NCI-H2081 (cell line): ENCODE data around the gene VDR.

Experiments
- DNase-seq, 2 experiments: peaks; one replicate each; lab custom pipeline; 2025; lab: John Stamatoyannopoulos, UW

VDR gene

DNA sequence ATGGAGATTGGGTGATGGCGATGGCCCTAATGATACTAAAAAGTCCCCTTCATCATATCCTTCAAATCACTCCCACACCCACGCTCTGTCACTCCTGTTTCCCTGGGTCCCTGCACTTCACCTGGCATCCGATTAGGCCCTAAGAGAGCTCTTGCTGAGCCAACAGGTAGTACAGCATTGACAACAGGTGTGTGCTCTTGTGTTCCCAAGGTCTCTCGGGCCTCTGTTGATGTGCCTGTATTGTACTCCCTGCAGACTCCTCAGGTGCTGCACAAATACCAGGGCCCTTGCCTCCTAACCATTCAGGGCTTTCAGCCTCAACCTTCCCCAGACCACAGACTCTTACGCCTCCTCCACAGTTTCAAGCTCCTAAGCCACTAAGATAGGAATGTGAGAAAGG, 25.8 kb upstream of the VDR start:
- DNase-seq = no peak

DNA sequence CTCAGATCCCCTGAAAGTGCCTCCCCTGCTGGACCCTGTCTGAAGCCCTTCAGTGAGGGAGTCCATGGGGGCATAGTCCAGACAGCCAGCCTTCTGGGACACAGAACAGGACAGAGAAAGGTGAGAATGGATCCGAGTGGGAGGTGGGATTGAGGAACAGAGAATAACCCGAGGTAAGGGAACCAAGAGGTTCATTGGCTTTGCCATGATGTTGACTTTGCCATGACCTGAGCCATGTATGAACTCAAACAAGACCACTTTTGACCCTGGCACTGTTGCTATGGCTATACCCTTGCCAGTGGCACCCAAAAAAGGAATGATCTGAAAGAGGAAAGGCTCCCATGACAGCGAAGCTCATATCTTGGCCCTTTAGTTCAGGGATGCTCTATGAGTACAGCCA, 22.6 kb upstream of the VDR start:
- no peak for DNase-seq

DNA sequence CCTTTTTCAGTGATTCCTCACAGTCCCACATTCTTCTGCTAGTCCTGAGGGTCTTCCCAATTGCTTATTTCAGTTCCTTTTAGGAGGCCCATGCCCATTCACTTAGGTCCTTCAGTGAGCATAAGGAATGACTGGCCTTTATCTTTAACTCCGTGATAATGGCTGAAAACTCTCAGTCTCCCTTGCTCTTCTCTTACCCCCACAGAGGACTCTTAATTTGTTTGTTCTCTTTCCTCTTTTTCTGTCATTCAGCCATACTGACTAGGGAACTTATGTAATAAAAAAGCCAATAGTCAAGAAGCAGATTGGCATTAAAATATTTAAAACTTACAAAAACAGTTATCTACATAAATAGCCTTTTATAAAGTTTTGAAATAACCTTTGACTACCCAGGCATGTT, 17.1 kb upstream of the VDR start:
- DNase-seq = no peak

DNA sequence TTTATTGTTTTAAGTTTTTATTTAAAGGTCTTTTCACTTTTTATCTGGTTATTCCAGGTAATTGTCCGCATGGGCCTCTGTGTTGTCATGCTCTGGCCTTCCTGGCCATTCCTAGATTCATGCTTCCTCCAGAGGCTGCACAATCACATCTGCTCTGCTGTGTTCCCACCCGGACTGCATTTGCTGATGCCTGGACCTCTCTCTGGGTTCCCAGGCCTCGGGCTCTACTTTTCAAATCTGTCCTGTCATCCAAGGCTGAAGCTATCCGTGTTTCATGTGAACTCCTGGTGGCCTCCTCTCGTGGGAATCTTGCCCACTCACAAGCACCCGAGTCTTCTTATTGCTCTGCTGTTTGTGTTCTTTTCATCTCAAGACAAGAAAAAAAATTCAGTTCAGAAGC, 16.1 kb upstream of the VDR start:
- DNase-seq = no peak

DNA sequence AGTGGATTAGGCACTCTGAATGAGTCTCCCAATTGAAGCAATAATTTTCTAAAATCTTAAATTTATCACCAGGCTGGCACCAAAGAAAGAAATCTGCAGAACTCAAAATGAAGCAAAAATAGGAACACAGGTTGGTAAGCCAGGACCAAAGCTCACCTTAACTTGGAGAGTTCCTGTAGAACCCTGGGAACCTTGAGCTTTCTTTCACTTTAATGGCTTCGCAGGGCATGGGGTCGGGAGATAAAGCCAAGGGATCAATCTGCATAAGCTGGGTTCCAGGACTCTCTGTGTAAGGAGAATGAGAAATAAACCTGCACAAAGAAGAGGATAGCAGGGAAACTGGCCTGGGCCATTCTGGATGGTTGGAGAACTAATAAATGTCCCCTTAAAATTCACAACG, 8.3 kb upstream of the VDR start:
- DNase-seq = no peak

DNA sequence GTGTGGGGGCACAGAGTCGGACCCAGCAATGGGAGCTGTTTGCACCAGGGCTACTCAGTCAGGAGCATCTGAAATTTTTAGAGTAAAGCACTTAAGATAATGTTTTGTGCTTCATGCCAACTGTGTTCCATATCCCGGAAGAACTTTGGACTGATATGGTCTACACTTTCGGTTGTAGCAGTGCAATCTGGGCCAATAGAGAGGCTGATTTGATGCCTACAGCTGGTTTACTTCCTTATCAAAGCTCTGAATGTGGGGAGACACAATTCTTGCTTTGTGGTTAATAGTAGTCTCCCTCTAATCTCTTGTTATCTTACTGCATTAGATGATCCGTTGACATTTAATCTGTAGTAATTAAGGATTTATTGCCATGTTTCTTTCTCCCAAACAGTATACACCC, 7.8 kb upstream of the VDR start:
- no peak for DNase-seq

DNA sequence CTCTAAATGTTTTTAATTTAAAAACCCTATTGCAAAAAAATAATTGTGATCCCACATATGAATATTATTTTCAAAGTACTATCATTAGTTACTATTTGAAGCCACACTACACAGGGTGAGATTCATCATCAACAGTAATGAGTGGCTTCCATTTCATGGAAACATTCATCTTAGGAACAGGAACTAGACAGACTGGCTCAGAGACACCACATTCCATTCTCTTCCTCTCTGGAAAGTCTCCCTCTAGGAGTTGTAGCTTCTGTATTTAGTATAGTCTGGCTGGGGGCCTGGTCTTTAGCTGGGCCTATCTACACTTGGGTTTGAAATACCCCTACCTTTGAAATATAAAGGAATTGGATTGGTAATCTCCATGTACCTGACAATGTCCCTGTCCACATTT, 6.2 kb upstream of the VDR start:
- DNase-seq = no peak

DNA sequence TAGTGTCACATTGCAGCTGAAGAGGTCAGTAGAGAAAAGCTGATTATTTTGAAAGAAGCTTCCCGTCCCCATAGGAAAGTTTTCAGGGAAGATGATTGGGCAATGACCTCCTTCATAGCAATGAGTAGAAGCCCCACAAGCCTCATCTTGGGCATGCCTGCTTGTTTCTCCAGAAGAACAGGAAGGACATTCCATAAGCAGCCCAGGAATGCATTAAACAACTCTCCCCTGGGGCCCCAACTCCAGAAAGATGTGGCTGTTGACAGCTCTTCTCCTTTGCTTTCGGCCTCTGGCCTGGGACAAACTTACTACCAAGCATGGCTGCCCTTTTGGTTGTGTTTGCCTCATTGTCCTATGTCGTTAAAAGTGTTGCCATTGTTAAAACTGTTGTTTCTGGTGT, 5.7 kb upstream of the VDR start:
- no peak for DNase-seq

DNA sequence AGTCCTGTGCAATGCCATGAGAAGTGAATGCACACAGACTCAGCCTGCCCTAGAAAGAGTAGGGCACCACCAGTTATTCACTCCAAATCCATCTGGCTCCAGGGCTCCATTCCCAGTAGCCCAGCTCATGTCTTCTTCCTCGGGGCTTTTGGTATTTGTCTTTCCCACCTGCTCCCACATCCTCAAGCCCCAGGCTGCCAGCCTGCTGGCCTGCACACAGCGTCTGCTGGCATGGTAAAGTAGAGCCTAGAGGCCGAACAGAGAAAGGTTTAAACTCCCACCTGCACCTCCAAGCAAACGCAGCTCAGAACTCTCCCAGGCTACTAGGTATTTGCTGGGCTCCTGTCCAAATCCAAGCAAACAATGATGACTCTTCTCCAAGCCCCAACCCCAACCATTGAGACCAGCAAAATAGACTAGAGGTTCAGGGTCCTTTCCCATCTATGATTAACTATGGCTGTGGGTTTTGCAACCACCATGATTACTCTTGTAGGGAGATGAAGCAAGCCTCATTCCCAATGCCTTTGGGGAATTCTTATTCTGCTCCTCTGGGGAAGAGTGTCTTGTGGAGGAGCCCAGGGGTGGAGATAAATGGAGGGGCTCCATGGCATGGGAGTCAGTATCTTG, 5.2 kb upstream of the VDR start:
- no peak for DNase-seq

DNA sequence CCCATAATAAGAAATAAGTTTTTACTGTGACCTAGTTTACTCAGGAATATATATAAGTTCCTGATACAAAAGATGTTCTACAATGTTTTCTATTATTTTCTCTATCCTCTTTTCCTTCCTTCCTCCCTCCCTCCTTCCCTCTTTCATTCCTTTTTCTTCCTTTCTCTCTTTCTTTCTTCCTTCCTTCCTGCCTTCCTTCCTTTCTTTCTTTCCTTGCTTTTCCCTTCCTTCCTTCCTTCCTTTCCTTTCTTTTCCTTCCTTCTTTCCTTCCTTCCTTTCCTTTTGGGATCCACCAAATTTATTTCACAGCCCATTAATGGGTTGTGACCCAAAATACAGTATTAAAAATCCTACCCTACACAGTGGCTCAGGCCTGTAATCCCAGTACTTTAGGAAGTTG, 3.9 kb upstream of the VDR start:
- no peak for DNase-seq

DNA sequence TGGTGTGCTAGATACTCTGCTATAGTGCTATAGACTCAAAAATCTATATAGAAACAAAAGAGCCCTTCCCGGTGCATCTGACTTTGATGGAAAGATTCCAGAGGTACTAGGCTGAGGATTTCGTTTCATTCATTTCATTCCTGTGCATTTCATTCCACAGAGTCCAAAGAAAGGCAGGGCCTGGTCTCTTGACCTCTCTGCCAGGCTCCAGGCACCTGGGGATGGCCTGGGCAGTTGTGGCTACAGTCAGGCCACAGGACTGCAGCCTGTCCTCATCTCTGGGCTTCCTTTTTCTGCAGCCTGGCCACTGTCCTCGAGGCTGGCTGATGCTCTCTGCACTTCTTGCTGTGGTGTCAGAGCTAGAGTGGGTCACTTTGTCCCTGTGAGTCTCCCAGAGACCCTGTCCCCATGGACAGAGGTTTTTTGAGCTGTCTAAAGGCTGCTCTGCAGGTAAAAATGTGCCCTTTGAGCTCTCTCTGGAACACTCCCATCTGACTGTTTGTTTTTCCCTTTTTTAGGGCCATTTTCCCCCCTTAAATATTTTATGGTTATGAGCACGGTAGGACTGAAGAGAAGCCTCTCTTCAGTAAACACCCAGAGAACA, 3.2 kb upstream of the VDR start:
- DNase-seq = no peak

DNA sequence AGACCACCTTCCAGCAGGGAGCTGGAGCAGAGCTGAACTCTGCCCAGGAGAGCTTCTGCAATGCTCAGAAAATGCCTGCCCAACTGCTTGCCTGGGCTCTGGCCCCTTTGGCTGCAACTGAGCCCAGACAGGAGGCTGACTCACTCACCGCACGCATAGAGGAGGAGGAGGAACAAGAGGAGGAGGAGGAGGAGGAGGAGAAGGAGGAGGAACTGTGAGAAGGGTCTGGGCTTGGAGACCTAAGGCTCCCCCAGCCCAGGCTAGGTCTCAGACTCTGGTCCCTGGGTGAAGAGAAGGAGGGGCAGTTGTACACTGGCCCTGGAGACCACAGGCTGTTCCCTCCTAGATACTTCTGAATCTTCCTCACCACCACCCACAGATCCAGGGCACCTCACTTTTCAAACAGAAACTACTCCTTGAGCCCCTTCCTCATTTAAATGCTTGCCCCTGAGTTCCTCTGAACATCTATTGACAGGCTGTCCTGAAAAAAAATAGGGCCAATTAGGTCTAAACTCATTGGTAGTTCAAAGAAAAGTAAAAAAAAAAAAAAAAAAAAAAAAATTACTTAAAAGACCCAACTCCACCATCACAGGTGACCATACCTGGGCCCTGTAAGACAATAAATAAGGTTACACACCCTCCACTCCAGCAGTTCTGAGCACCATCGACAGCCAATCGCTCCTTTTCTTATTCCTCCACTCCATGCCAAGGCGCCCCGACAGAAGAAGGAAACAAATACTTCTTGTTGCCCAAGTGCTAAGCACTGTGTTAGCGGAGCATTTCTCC, 674 bp downstream of the VDR start:
- DNase-seq = no peak

DNA sequence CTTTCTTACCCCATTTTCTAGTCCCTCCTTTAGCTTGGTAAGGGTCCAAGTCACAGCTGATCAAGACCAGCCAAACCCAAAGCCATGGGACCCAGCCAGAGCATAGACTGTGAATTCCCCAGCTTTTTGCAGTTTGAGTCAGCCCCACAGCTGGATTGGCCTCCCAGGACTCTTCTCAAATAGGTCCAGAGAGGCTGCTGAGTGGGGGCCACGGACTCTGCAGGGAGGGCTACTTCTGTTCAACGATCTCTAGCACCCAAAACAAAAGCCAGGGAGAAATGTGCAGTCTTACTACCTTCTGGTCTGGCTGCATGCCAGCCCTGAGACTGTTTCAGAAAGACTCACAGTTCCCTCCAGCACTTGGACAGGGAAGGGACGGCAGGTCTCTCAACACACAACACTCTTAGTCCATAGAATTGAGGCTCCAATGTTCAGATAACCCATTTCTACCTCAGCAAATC, 1.6 kb downstream of the VDR start:
- DNase-seq = no peak

DNA sequence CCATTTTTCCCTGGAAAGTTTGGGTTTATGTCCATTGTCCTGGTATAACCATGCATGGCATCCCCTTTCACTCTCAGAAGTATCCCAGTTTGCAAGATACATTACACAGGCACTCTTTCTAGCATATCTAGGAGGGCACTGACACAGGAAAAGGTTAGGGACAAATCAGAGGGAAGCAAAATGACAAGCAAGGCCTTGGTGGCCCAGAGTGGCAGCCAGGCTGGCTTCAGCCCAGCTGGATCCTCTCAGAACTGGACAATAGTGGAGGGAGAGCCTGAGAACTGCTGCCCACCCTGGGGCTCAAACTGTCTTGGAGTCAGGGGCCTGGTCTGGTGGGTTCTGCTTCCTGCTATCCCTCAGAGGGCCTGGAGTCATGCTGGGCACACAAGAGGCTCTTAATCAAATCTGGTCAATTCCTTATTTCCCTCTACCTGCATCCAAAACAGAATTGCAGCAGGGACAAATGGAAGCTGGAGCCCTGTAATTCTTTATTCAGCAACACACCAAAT, 2.6 kb downstream of the VDR start:
- no peak for DNase-seq

DNA sequence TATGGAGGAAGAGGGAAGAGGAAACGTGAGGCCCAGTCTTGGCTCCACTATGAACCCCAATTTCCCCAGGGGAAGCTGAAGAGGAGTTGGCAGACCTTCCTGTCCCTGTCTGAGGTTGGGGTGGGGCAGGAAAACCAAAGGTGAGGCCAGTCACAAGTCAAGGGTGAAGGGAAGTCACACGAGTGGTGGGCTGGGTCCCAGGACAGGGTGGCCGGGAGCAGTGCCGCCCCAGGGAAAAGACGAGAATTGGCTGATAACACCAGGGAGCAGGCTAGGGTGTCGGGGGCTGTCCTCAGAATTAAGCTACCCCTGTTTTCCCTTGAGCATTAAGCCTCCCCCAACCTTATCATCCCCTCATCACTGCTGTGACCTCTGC, 3.1 kb downstream of the VDR start:
- DNase-seq = no peak

DNA sequence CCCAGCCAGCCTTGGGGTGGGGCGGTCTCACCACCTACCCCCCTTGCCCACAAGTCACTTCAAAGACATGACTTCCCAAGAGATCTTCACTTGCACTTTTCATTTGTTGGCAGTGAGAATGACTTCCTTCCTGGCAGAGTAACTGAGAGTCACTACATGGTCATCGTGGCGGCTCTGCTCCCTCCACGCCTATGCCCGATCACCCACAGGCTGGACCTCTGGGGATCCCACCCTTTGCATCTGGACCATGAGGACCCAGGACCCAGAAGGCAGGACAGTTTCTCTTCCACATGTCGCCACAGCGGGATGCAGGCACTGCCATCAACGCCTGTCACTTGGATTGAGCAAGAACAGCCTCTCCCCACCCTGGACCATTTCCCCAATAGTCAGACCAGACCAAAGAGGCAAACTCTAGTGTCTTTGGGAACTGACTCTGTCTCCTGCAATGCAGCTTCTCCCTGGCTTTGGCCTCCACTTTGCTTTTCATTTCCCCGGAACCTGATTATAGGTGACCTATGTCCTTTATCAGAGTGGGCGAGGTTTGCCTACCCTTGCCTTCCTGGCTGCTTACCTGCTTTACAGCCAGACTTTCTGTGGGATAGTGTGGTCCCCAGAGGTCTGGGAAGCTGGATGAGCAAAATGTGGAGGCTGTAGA, 3.6 kb downstream of the VDR start:
- no peak for DNase-seq

DNA sequence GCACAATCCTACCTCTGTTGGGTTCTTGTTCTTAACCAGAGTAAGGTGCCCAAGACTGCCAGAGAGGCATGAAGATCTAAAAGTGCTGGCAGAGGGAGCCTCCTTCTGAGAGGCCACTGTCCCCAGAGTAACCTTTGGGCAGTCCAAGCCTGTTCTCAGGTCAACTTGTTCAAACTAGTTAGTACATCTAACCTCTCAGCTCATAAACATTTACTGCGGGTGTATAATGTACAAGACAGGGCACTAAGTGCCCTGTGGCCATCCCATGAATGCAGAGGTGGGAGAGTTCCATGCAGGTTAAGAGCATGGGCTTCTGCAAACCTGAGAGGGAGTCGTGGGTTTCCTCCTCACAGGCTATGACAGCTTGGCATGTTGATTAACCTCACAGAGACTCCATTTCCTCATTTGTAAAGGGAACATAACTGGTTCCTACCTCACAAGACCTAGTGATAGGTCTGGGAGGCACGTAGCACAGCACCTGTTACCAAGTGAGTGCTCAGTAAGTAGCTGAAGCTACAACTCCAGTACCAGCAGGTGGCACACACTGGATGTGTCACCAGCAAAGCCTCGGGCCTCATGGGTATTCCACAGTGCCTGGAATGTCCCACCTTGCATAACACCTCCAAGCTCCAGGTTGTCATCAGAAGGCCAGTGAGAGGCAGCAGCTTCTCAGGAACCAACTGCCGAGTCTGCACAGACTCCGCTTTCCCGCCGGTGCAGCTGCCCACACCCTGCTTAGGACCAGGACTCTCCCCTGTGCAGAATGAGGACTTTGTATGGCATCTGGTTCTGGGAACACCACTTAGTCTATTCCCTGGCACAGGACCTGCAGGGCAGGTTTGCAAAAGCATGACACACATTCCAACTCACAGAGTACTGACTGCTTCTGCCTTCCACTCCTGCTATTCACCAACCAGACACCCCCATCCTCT, 4.4 kb downstream of the VDR start:
- no peak for DNase-seq

DNA sequence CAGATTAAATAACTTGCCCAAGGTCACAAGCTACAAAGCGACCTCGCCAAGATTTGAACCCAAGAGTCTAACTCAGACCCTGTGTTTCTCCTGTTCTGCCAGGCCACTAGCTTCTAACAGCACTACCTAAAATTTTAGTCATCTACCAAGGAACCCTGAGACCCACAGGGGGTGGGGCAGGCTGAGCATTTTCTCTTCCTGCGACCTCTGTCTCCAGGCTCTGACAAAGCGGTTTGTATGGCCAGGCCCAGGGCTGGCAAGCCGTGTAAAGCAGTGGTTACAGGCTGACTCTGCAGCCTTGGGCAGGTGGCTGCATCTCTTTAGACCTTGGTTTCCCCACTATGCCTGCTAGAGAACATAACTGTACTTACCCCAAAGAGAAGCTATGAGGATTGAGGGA, 5.3 kb downstream of the VDR start:
- DNase-seq = no peak

DNA sequence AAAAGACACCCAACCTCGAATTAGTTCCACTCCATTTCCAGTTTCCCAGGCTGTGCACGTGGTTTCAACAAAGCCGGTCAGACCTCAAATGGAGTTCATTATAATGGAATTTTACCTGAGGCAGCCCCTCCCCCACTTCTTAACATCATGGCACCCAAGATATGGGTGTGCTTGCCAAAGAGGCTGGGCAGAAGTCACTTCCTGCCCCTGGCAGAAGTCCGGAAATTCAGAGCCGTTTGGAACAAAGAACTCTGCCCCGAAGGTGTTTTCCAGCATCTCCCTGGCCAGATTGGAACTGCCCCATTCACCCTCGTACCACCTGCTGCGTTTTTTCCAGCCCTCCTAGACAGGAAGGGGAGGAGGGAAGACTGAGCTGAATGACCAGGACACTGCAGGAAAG, 8.2 kb downstream of the VDR start:
- peak; percentile 3 to 26 for DNase-seq

DNA sequence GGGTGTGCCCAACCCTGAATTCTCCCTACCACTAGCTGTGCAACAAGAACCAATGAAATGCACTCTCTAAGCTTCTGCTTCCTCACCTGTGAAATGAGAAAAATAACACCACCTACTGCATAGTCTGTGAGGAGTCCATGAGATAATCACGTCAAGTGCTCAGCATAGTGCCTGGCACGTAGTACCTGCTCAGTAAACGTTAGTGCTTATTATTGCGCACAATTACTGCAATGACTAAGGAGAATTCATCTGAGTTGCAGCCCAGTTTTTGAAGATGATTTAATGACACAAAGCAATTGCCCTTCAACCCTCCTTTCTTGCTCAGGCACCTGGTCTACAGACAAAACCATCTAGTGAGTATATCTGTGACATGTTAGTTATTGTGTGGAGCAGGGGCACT, 8.8 kb downstream of the VDR start:
- peak in 1 of 2 experiments; percentile 4 for DNase-seq

DNA sequence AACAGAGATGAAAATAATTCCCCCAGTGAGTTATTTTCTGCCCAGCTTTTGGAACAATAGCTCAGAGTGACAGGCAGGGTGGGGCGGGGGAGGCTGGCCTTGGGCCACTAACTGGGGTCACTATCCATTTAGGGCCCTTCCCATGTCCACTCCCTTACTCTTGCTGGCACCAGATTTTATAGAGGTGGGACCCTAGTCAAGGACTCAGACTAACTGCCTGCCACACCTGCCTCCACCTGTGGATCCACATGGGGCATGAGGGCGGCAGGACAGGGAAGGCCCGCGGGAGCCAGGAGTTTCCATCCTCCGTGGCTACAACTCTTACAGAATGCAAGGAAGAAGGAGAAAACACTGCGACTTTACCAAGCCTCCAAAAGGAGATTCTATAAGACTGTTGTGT, 10.1 kb downstream of the VDR start:
- DNase-seq = no peak

DNA sequence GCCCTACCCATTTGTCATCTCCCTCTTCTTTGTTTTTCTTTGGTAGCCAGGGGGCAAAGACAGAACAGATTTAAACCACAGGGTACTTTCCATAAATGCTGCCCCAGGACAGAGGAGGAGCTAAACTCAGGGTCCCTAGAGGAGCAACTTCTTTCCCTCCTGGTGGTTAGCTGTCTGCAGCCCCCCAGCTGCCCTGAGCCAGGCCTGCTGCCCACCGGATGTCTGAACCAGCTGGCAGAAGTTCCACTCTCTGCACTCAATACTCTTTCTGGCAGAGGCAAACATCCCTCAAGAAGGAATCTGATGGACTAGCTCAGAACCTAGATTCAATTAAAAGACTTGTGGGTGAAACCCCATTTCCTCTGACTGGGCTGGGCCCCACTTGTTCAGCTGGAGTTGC, 10.7 kb downstream of the VDR start:
- DNase-seq = no peak
